Brain microvascular endothelial cell (primary cell): ENCODE results near the gene TMEM223.

Experiments used
- DNase-seq: peaks from one replicate; pipeline ENCODE4 v3.0.0-alpha.2; 2020
- H3K27ac ChIP-seq: fragments of 250-450 bp; sonication (Bioruptor Pico); 2 replicates; pipeline ENCODE4 v1.5.1; 2020; ENCODE audit warnings: mild to moderate bottlenecking, moderate library complexity
- H3K27me3 ChIP-seq: fragments of 250-450 bp; sonication (Bioruptor Pico); replicated peaks from 2 replicates; pipeline ENCODE4 v1.5.1; 2020; ENCODE audit warnings: mild to moderate bottlenecking
- H3K36me3 ChIP-seq: fragments of 250-450 bp; sonication (Bioruptor Pico); replicated peaks from 2 replicates; pipeline ENCODE4 v1.5.1; 2020; ENCODE audit warnings: mild to moderate bottlenecking
- H3K4me3 ChIP-seq: 2 replicates; pipeline ENCODE4 v1.5.1; 2011; ENCODE audit warnings: low read depth, mild to moderate bottlenecking, control low read depth, low read length, moderate library complexity
- CTCF ChIP-seq: IDR thresholded peaks from 2 replicates; pipeline ENCODE4 v1.5.1; 2011; ENCODE audit warnings: low read depth, mild to moderate bottlenecking, moderate library complexity, low read length, control low read depth, inconsistent platforms; ENCODE audit errors: missing control alignments
- in situ Hi-C: cut with HindIII; loops from 2 replicates; pipeline ENCODE4 v1.10.0; 2017; ENCODE audit warnings: low sequenced_read_pairs, low pct_ligation_motif_present

The TMEM223 gene

DNA sequence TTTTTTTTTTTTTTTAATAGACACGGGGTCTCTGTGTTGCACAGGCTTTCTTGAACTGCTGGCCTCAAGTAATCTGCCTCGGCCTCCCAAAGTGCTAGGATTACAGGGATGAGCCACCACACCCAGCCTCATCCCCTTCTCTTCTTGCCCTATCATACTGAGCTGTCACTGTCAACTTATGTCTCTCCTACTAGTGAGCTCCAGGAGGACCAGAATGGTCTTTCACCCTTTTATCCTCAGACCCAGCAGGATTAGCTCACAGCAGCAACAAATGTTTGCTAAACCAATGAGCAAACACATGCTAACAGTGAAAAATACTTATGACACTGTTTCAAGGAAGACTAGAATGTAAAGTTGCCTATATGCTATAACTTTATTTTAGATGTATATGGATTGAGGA is 19.9 kb upstream of the TMEM223 start:
- H3K36me3 ChIP-seq: peaks cover 13% of the 10 kb centered on the region
- no peak overlapping the region for H3K4me3 ChIP-seq
- DNase-seq: no peak
- in situ Hi-C loops: no loop called here
- no peaks in the 10 kb centered on the region for H3K27me3 ChIP-seq
- TF ChIP-seq CTCF: no peak
- H3K27ac ChIP-seq: no peak overlapping the region

- Histone ChIP-seq H3K36me3 (peaks cover 12% of the 10 kb centered on the region), H3K4me3 (no peak overlapping the region), H3K27me3 (no peaks in the 10 kb centered on the region), H3K27ac (no peak overlapping the region)
- in situ Hi-C loops: no loop called here
- TF ChIP-seq CTCF: no peak
- DNase-seq: no peak
Measured at GRCh38 chr11:62810748-62811147, 18.9 kb upstream of the TMEM223 start.

- H3K27me3 ChIP-seq: no peaks in the 10 kb centered on the region
- no peak overlapping the region for H3K4me3 ChIP-seq
- in situ Hi-C loops: no loop called here
- DNase-seq: no peak
- H3K36me3 ChIP-seq: peaks cover 16% of the 10 kb centered on the region
- TF ChIP-seq CTCF: no peak
- peak overlapping the region; percentile 18 for H3K27ac ChIP-seq
Measured at GRCh38 chr11:62806611-62807121, 14.9 kb upstream of the TMEM223 start.

GRCh38 chr11:62805961-62806441 is 14.2 kb upstream of the TMEM223 start:
- no peak for DNase-seq
- H3K36me3 ChIP-seq: peaks cover 23% of the 10 kb centered on the region
- peak overlapping the region; percentile 18 for H3K27ac ChIP-seq
- no peaks in the 10 kb centered on the region for H3K27me3 ChIP-seq
- TF ChIP-seq CTCF: no peak
- in situ Hi-C loops: no loop called here
- H3K4me3 ChIP-seq: peak overlapping the region; percentile 75

- DNase-seq: peak; percentile 85
- in situ Hi-C loops: no loop called here
- H3K36me3 ChIP-seq: peaks cover 28% of the 10 kb centered on the region
- peak within 1 kb of the TSS; percentile 75 for H3K4me3 ChIP-seq
- H3K27ac ChIP-seq: peak within 1 kb of the TSS; percentile 50
- H3K27me3 ChIP-seq: no peaks in the 10 kb centered on the region
- peak; percentile 39 for TF ChIP-seq CTCF
Measured at GRCh38 chr11:62805076-62805892, 13.5 kb upstream of the TMEM223 start, which contains the start of gene NXF1. Gene NXF1, minus strand, starts transcription at chr11:62805440. Its CDS starts 84 bp downstream, at chr11:62805356.
